Fibroblast of lung (primary cell): ENCODE measurements around the gene UBAP1. TPM values are rescaled to one million over a fixed set of nuclear protein-coding genes. Genes with fewer than 3 reads are reported as not detected.
"Not testable (repeated sequence)": the region's sequence is repeated elsewhere in the genome, so short reads cannot be mapped to it uniquely, and the experiment has no call there.

Source experiments
- DNase-seq, 2 donors: peaks; one replicate each; pipeline versions ENCODE4 v3.0.0 to v3.0.0-alpha.2; 2010; ENCODE audit warnings: low read depth in 2 of 2
- H2AFZ ChIP-seq: 2 replicates; pipeline ENCODE4 v1.5.1; 2012; ENCODE audit warnings: low read length, control low read depth, inconsistent platforms
- H3K27ac ChIP-seq: 2 replicates; pipeline ENCODE4 v1.5.1; 2011; ENCODE audit warnings: low read length, control low read depth; ENCODE audit not compliant: insufficient read depth
- H3K27me3 ChIP-seq: 2 replicates; pipeline ENCODE4 v1.5.1; 2011; ENCODE audit warnings: mild to moderate bottlenecking, low read length; ENCODE audit not compliant: control insufficient read depth, insufficient read depth
- H3K36me3 ChIP-seq: 2 replicates; pipeline ENCODE4 v1.5.1; 2011; ENCODE audit warnings: low read length; ENCODE audit not compliant: control insufficient read depth, insufficient read depth
- H3K4me1 ChIP-seq: 2 replicates; pipeline ENCODE4 v1.5.1; 2011; ENCODE audit warnings: low read length; ENCODE audit not compliant: control insufficient read depth, insufficient read depth; ENCODE audit errors: extremely low read depth
- H3K4me2 ChIP-seq: 2 replicates; pipeline ENCODE4 v1.5.1; 2011; ENCODE audit warnings: low read length, control low read depth; ENCODE audit not compliant: insufficient read depth; ENCODE audit errors: extremely low read depth
- H3K4me3 ChIP-seq, 4 experiments: fragments of 200-600 bp in 1 of 4; sonication (generic) in 1 of 4; replicated peaks in 1 of 4; 2 replicates each; pipeline ENCODE4 v1.5.1; 2011 to 2016; ENCODE audit warnings: low read length in 4 of 4, low read depth in 3 of 4, mild to moderate bottlenecking in 3 of 4, control low read depth in 2 of 4, inconsistent platforms in 1 of 4, mixed read lengths in 1 of 4; ENCODE audit not compliant: insufficient read depth in 1 of 4; ENCODE audit errors: control extremely low read depth in 1 of 4
- H3K79me2 ChIP-seq: 2 replicates; pipeline ENCODE4 v1.5.1; 2012; ENCODE audit warnings: mild to moderate bottlenecking, low read length, inconsistent platforms; ENCODE audit not compliant: control insufficient read depth, insufficient read depth
- H3K9ac ChIP-seq: 2 replicates; pipeline ENCODE4 v1.5.1; 2011; ENCODE audit warnings: mild to moderate bottlenecking, low read length, control low read depth; ENCODE audit not compliant: insufficient read depth
- H3K9me3 ChIP-seq: 2 replicates; pipeline ENCODE4 v1.5.1; 2012; ENCODE audit warnings: low read depth, low read length; ENCODE audit not compliant: control insufficient read depth, insufficient read depth
- H4K20me1 ChIP-seq: 2 replicates; pipeline ENCODE4 v1.5.1; 2011; ENCODE audit warnings: low read length; ENCODE audit not compliant: control insufficient read depth, insufficient read depth; ENCODE audit errors: extremely low read depth
- EZH2 ChIP-seq: IDR thresholded peaks from 2 replicates; pipeline ENCODE4 v1.5.1; 2012; ENCODE audit warnings: low read length, control low read depth, mild to moderate bottlenecking; ENCODE audit errors: missing control alignments
- polyA plus RNA-seq, 2 donors: library from polyadenylated mRNA; depleted of rRNA in 1 of 2; stranded (reverse) in 1 of 2; unstranded in 1 of 2; fragments of >200 nt; gene quantifications; 2 replicates each; pipeline ENCODE4 v1.2.1, GENCODE V29; 2011 to 2012; ENCODE audit warnings: missing spikeins in 1 of 2
- total RNA-seq: library from RNA; depleted of rRNA; stranded (reverse); fragments of >200 nt; gene quantifications from 2 replicates; pipeline ENCODE4 v1.2.1, GENCODE V29; 2014
- TF ChIP-seq, protein P1 (sequence below), 2 donors: IDR thresholded peaks in 1 of 2; conservative IDR thresholded peaks in 1 of 2; 1 replicate in 1 of 2; 2 replicates in 1 of 2; pipeline ENCODE4 v1.5.1; 2011 to 2012; ENCODE audit warnings: low read length in 2 of 2, control low read depth in 1 of 2, inconsistent platforms in 1 of 2, low read depth in 1 of 2, mild to moderate bottlenecking in 1 of 2

The UBAP1 gene
- total and polyA plus RNA-seq, 2 donors (not counting 1 experiment from before 2014, with no cell fraction given): 41.6 to 58.1 TPM

DNA sequence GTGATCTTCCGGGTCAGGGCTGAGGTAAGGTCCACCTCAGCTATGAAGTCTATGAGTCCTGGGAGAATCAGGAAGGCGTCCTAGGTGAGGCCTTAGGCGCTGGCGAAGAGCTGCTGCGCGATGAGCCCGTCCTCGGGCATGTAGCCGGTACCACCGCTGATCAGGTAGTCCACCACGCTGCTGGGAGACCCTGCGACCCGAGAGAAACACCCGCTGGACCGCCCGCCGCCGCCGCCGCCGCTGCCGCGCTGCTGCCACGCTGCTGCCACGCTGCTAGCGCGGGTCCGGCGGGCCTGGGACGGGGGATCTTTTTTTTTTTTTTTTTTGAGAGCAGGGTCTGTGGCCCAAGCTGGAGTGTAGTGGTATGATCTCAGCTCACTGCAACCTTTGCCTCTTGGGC, 44.3 kb upstream of the UBAP1 start:
- H4K20me1 ChIP-seq: no peaks in the 10 kb centered on the region
- no peaks in the 10 kb centered on the region for H3K79me2 ChIP-seq
- H3K36me3 ChIP-seq: no peaks in the 10 kb centered on the region
- DNase-seq: no peak
- TF ChIP-seq EZH2: no peak
- TF ChIP-seq, protein P1, sequence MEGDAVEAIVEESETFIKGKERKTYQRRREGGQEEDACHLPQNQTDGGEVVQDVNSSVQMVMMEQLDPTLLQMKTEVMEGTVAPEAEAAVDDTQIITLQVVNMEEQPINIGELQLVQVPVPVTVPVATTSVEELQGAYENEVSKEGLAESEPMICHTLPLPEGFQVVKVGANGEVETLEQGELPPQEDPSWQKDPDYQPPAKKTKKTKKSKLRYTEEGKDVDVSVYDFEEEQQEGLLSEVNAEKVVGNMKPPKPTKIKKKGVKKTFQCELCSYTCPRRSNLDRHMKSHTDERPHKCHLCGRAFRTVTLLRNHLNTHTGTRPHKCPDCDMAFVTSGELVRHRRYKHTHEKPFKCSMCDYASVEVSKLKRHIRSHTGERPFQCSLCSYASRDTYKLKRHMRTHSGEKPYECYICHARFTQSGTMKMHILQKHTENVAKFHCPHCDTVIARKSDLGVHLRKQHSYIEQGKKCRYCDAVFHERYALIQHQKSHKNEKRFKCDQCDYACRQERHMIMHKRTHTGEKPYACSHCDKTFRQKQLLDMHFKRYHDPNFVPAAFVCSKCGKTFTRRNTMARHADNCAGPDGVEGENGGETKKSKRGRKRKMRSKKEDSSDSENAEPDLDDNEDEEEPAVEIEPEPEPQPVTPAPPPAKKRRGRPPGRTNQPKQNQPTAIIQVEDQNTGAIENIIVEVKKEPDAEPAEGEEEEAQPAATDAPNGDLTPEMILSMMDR (conservative IDR thresholded peaks at IDR 0.05 in 1 of 2, IDR thresholded peaks at IDR 0.05 in 1 of 2; ENCODE audit: low read depth in 1 of 2, low read length in 2 of 2): no peak
- no peak overlapping the region for H3K27ac ChIP-seq
- no peak overlapping the region for H3K4me3 ChIP-seq
- no peaks in the 10 kb centered on the region for H3K27me3 ChIP-seq
- H3K4me1 ChIP-seq: no peaks in the 10 kb centered on the region
- H3K9me3 ChIP-seq: no peaks in the 10 kb centered on the region
- no peak overlapping the region for H3K4me2 ChIP-seq
- no peak overlapping the region for H3K9ac ChIP-seq
- no peak overlapping the region for H2AFZ ChIP-seq

DNA sequence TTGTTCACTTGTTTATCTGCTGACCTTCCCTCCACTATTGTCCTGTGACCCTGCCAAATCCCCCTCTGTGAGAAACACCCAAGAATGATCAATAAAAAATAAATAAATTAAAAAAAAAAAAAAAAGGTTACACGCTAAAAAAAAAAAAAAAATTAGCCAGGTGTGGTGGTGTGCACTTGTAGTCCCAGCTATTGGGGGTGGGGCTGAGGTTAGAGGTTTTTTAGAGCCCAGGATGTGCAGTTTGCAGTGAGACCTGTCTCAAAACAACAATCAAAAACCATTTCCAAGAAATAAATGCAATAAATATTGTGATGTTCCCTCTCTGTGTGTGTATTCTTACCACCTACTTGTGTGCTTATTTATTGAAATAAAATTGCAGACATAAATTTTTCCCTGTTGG, 40.2 kb upstream of the UBAP1 start:
- not testable (repeated sequence) for H3K4me3 ChIP-seq, H2AFZ ChIP-seq, H4K20me1 ChIP-seq, H3K9ac ChIP-seq, H3K27ac ChIP-seq, DNase-seq, H3K79me2 ChIP-seq, H3K4me1 ChIP-seq, H3K36me3 ChIP-seq, H3K27me3 ChIP-seq, H3K9me3 ChIP-seq, H3K4me2 ChIP-seq

DNA sequence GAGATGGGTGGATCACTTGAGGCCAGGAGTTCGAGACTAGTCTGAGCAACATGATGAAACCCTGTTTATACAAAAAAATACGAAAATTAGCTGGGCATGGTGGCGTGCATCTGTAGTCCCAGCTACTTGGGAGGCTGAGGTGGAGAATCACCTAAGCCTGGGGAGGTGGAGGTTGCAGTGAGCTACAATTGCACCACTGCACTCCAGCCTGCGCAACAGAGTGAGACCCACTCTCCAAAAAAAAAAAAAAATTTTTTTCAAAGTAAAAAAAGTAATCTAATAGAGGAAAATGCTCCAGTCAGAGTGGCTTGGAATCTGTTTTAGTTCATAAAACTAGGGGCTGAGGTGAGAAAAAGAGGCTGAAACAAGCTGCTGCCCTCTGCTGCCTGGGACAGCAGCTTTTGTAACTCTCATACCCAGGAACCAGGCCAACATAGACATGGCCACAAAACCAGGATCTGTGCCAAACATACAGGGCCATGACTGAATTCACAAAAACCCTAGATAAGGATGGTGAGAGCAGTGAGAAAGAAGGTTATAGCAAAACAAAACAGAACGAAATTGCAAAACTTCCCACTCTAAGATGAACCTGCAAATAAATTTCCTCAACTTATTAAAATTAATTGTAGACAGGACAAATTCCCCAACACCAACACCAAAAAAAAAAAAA, 39.2 kb upstream of the UBAP1 start:
- H3K36me3 ChIP-seq: no peaks in the 10 kb centered on the region
- no peaks in the 10 kb centered on the region for H3K27me3 ChIP-seq
- no peaks in the 10 kb centered on the region for H3K4me1 ChIP-seq
- H4K20me1 ChIP-seq: no peaks in the 10 kb centered on the region
- no peaks in the 10 kb centered on the region for H3K9me3 ChIP-seq
- no peak overlapping the region for H3K4me3 ChIP-seq
- no peak overlapping the region for H3K9ac ChIP-seq
- H2AFZ ChIP-seq: no peak overlapping the region
- H3K4me2 ChIP-seq: no peak overlapping the region
- TF ChIP-seq, protein P1 (conservative IDR thresholded peaks at IDR 0.05 in 1 of 2, IDR thresholded peaks at IDR 0.05 in 1 of 2; ENCODE audit: low read depth in 1 of 2, low read length in 2 of 2): peak; percentile 38 to 55
- TF ChIP-seq EZH2: no peak
- H3K79me2 ChIP-seq: no peaks in the 10 kb centered on the region
- no peak overlapping the region for H3K27ac ChIP-seq
- peak; percentile 92 to 95 for DNase-seq
